Neural progenitor cell (in vitro differentiated cells): ENCODE data around the gene NOTCH1.

ENCODE experiments used
- EZH2 ChIP-seq: fragments of 200-600 bp; sonication (generic); IDR thresholded peaks from 2 replicates; pipeline ENCODE4 v1.6.1; 2017; ENCODE audit warnings: antibody characterized with exemption, mild to moderate bottlenecking, moderate library complexity
- TF ChIP-seq, protein P1 (sequence below): fragments of 200-600 bp; sonication (generic); IDR thresholded peaks from 2 replicates; pipeline ENCODE4 v1.5.1; 2017; ENCODE audit warnings: antibody characterized with exemption, mild to moderate bottlenecking

DNA sequence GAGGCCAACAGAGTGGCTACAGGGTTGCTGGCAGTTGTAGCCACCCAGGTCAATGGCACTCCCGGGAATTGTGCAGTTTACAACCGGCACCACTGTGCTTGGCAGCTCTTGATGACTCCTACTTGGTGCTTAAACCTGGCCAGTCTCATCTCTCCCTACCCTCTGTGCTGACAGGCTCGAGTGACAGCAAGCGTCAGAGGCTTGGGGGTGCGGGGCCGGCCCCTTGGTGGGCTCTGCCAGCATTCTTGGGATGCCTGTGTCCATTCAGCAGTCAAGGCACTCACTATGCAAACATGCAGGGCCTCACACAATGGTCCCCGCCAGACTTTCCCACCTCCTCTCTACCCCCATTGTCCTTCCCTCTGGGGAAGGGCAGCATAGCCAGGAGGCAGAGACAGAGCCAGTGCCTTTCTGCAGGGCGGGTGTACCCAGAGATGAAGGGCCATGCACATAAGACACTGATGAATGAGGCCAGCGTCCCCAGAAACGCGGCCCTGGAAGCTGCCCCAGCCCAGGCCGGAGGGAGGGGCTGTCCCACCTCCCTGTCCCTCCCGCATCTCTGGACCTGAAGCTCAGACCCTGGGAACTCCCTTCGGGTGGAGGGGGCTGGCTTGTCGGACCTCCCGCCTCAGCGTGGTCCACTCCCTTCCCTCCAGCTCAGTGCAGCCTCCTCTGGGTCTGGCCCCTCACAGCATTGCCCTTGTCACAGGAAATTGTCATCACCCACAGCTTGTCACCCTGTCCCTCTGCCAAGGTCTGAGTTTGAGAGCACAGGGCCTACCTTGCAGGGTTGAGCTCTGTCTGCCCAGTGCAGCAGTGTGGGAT, 26.4 kb upstream of the NOTCH1 start:
- TF ChIP-seq EZH2: no peak
- TF ChIP-seq, protein P1, sequence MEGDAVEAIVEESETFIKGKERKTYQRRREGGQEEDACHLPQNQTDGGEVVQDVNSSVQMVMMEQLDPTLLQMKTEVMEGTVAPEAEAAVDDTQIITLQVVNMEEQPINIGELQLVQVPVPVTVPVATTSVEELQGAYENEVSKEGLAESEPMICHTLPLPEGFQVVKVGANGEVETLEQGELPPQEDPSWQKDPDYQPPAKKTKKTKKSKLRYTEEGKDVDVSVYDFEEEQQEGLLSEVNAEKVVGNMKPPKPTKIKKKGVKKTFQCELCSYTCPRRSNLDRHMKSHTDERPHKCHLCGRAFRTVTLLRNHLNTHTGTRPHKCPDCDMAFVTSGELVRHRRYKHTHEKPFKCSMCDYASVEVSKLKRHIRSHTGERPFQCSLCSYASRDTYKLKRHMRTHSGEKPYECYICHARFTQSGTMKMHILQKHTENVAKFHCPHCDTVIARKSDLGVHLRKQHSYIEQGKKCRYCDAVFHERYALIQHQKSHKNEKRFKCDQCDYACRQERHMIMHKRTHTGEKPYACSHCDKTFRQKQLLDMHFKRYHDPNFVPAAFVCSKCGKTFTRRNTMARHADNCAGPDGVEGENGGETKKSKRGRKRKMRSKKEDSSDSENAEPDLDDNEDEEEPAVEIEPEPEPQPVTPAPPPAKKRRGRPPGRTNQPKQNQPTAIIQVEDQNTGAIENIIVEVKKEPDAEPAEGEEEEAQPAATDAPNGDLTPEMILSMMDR: no peak
